PC-9 (cell line): ENCODE results near the gene PROCR. TPM values are rescaled to one million over a fixed set of nuclear protein-coding genes. Genes with fewer than 3 reads are reported as not detected.

Experiments used
- BruUV-seq: library from RNA; stranded (reverse); fragments of 400-500 nt; replicated peaks from 2 replicates; lab custom pipeline; 2021; lab: Mats Ljungman, UMichigan
- CTCF ChIA-PET: fragments of 300-600 bp; sonication (Branson Sonifier 250); formaldehyde crosslinking; loops from one replicate; lab custom pipeline; 2022; ENCODE audit warnings: antibody characterized with exemption; lab: Charles Lee
- POLR2A ChIA-PET: fragments of 300-600 bp; sonication (Branson Sonifier 250); formaldehyde crosslinking; loops from one replicate; lab custom pipeline; 2022; ENCODE audit warnings: antibody characterized with exemption; ENCODE audit not compliant: unreplicated experiment; lab: Charles Lee
- DNase-seq, 2 experiments: peaks; one replicate each; pipeline versions ENCODE4 v3.0.0 to v3.0.0-alpha.2; 2015 to 2022; ENCODE audit warnings: mixed read lengths in 1 of 2
- H2AFZ ChIP-seq: fragments of 200-600 bp; sonication (generic); 2 replicates; pipeline ENCODE4 v1.8.1; 2017; ENCODE audit warnings: antibody characterized with exemption
- H3F3A ChIP-seq: fragments of 200-600 bp; sonication (generic); 2 replicates; pipeline ENCODE4 v1.8.1; 2017; ENCODE audit warnings: antibody characterized with exemption, mild to moderate bottlenecking, low read depth; ENCODE audit not compliant: insufficient read depth
- H3K27ac ChIP-seq: fragments of 200-600 bp; sonication (generic); 2 replicates; pipeline ENCODE4 v1.6.1; 2016; ENCODE audit warnings: mixed run types
- H3K27me3 ChIP-seq: fragments of 200-600 bp; sonication (generic); 2 replicates; pipeline ENCODE4 v1.6.1; 2016; ENCODE audit warnings: low read depth, mixed run types; ENCODE audit not compliant: insufficient read depth
- H3K36me3 ChIP-seq: fragments of 200-600 bp; sonication (generic); 2 replicates; pipeline ENCODE4 v1.6.1; 2016; ENCODE audit warnings: low read depth, mixed run types
- H3K4me1 ChIP-seq: fragments of 200-600 bp; sonication (generic); replicated peaks from 2 replicates; pipeline ENCODE4 v1.6.1; 2016; ENCODE audit warnings: mixed run types; ENCODE audit not compliant: insufficient read depth
- H3K4me2 ChIP-seq: fragments of 200-600 bp; sonication (generic); 2 replicates; pipeline ENCODE4 v1.6.1; 2017; ENCODE audit warnings: mixed run types
- H3K4me3 ChIP-seq: fragments of 200-600 bp; sonication (generic); 2 replicates; pipeline ENCODE4 v1.6.1; 2016; ENCODE audit warnings: mixed run types
- H3K79me2 ChIP-seq: fragments of 200-600 bp; sonication (generic); 2 replicates; pipeline ENCODE4 v1.6.1; 2017; ENCODE audit warnings: low read depth, mixed run types
- H3K9me2 ChIP-seq: fragments of 200-600 bp; sonication (generic); 2 replicates; pipeline ENCODE4 v1.8.1; 2017; ENCODE audit warnings: mild to moderate bottlenecking; ENCODE audit not compliant: insufficient read depth
- H3K9me3 ChIP-seq: fragments of 200-600 bp; sonication (generic); 2 replicates; pipeline ENCODE4 v1.8.1; 2016; ENCODE audit warnings: low read depth; ENCODE audit not compliant: insufficient read depth
- H4K20me1 ChIP-seq: fragments of 200-600 bp; sonication (generic); 2 replicates; pipeline ENCODE4 v1.8.1; 2017; ENCODE audit not compliant: insufficient read depth
- EZH2 ChIP-seq: fragments of 200-600 bp; sonication (generic); IDR thresholded peaks from 2 replicates; pipeline ENCODE4 v1.8.0; 2017; ENCODE audit warnings: antibody characterized with exemption, low read depth
- intact Hi-C: fragments of 100-400 bp; cut with micrococcal nuclease; formaldehyde crosslinking; loops from one replicate; pipeline ENCODE4 v1.10.0; 2022; ENCODE audit not compliant: unreplicated experiment
- total RNA-seq: library from RNA; stranded (reverse); gene quantifications from 2 replicates; pipeline ENCODE4 v1.2.3, GENCODE V29; 2021
- TF ChIP-seq, protein P1 (sequence below): fragments of 200-600 bp; sonication (generic); conservative IDR thresholded peaks from 2 replicates; pipeline ENCODE4 v1.6.1; 2017; ENCODE audit warnings: mixed run types, antibody characterized with exemption, mild to moderate bottlenecking, moderate library complexity

PROCR gene
- total RNA-seq, 1 experiment from 2014 or later: 7.5 TPM

DNA sequence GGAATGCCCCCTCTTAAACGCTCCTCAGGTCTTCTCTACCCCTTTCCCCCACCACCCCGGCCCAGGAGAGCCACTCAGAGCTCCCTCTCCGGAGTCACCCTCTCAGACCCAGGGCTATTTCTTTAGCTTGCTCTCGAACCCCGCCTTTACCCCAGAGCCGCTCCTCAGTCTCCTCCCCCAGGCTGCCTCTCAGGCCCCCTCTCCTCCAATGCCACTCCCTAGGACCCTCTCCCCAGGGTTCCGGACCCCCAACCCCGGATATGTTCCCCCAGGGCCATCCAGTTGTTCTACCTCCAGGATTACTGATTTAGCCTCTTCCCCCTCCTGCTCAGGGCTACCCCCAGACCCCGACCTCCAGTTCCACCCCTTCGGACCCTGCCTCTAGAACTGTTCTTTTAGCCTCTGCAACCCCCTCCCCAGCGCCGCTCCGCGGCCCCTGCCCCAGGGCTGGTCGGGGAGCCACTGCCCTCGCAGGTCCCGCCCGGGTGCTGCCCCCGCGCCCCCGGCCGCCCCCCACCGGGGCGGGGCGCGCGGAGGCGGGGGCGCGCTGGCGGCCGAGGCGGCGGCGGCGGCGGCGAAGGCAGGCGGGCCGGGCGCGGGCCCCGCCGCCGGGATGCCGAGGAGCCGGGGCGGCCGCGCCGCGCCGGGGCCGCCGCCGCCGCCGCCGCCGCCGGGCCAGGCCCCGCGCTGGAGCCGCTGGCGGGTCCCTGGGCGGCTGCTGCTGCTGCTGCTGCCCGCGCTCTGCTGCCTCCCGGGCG, 54.4 kb downstream of the PROCR start, which contains the start of gene MMP24:
TSS of gene MMP24 (plus strand) at position 565 of the 758 bp plus-strand sequence. CDS start at position 614, 49 bp downstream.
- intact Hi-C loops: no loop called here
- no peak within 1 kb of the TSS for H2AFZ ChIP-seq
- no peaks in the 10 kb centered on the region for H3K79me2 ChIP-seq
- 0 out of 2 replicates have a peak, but pooled peaks cover 3% of the 10 kb centered on the region for H3K4me1 ChIP-seq
- H3F3A ChIP-seq: peaks cover 5% of the 10 kb centered on the region; the same call in 1 of the 2 replicates
- no peaks in the 10 kb centered on the region for H4K20me1 ChIP-seq
- H3K9me3 ChIP-seq: no peaks in the 10 kb centered on the region
- no peak within 1 kb of the TSS for H3K27ac ChIP-seq
- peak; percentile 92; the same call in 1 of the 2 replicates for TF ChIP-seq EZH2
- TF ChIP-seq, protein P1, sequence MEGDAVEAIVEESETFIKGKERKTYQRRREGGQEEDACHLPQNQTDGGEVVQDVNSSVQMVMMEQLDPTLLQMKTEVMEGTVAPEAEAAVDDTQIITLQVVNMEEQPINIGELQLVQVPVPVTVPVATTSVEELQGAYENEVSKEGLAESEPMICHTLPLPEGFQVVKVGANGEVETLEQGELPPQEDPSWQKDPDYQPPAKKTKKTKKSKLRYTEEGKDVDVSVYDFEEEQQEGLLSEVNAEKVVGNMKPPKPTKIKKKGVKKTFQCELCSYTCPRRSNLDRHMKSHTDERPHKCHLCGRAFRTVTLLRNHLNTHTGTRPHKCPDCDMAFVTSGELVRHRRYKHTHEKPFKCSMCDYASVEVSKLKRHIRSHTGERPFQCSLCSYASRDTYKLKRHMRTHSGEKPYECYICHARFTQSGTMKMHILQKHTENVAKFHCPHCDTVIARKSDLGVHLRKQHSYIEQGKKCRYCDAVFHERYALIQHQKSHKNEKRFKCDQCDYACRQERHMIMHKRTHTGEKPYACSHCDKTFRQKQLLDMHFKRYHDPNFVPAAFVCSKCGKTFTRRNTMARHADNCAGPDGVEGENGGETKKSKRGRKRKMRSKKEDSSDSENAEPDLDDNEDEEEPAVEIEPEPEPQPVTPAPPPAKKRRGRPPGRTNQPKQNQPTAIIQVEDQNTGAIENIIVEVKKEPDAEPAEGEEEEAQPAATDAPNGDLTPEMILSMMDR: no peak
- ChIA-PET CTCF (interaction anchor here (0.6 kb wide), 2 partner anchors 37 to 224 kb away, joined by 6 to 8 read pairs; no protein-coding TSS in a partner anchor), POLR2A (no interaction called here)
- no peak for DNase-seq
- peaks cover 50% of the 10 kb centered on the region for H3K27me3 ChIP-seq
- no peak within 1 kb of the TSS; the same call in 1 of the 2 replicates for H3K4me3 ChIP-seq
- peak within 1 kb of the TSS; percentile 56; the same call in 1 of the 2 replicates for H3K4me2 ChIP-seq
- no TSS peak for BruUV-seq
- no peaks in the 10 kb centered on the region for H3K36me3 ChIP-seq
- H3K9me2 ChIP-seq: no peaks in the 10 kb centered on the region

Other genes starting within 250 kb of the PROCR start
- 131 and 138 TPM in 2 replicates for gene GSS, start 216.3 kb upstream of the PROCR start, total RNA-seq
- 1.0 and 2.3 TPM in 2 replicates for gene MYH7B, start 216.2 kb upstream of the PROCR start, total RNA-seq
- gene TRPC4AP, start 79.3 kb upstream of the PROCR start, total RNA-seq: 51.0 and 51.9 TPM in 2 replicates
- 28.6 and 34.9 TPM in 2 replicates for gene EDEM2, start 24.7 kb upstream of the PROCR start, total RNA-seq
- gene MMP24, start 54.6 kb downstream of the PROCR start, total RNA-seq: 0.45 and 0.48 TPM in 2 replicates
- 59.3 and 79.0 TPM in 2 replicates for gene MMP24OS, start 106.0 kb downstream of the PROCR start, total RNA-seq
- 255 and 270 TPM in 2 replicates for gene EIF6, start 112.7 kb downstream of the PROCR start, total RNA-seq
- gene FAM83C, start 120.4 kb downstream of the PROCR start, total RNA-seq: not detected in 2 replicates
- 51.1 and 60.1 TPM in 2 replicates for gene UQCC1, start 239.9 kb downstream of the PROCR start, total RNA-seq